ENCODE measurements around the gene ZNF565.
"Not testable (repeated sequence)": the region's sequence is repeated elsewhere in the genome, so short reads cannot be mapped to it uniquely, and the experiment has no call there.

The ZNF565 gene

DNA sequence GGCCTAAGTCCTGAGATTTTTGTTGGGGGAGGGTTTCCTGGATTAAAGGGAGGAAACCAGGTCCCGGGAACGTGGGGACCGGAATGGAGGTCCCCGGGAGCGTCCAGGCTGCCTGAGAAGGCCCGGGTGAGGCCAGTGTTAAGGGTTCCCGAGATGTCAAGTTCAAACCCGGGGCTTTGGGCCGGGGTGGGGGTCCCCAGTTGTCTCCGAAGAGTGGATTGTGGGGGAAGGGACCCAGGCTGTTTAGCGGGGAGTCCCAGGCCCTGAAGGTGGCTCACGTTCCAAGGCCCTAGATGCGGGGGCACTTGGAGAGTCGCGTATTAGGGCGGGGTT is 62.5 kb downstream of the ZNF565 start:
- in situ Hi-C loops (cut with HindIII; ENCODE audit: low sequenced_read_pairs): no loop called here

DNA sequence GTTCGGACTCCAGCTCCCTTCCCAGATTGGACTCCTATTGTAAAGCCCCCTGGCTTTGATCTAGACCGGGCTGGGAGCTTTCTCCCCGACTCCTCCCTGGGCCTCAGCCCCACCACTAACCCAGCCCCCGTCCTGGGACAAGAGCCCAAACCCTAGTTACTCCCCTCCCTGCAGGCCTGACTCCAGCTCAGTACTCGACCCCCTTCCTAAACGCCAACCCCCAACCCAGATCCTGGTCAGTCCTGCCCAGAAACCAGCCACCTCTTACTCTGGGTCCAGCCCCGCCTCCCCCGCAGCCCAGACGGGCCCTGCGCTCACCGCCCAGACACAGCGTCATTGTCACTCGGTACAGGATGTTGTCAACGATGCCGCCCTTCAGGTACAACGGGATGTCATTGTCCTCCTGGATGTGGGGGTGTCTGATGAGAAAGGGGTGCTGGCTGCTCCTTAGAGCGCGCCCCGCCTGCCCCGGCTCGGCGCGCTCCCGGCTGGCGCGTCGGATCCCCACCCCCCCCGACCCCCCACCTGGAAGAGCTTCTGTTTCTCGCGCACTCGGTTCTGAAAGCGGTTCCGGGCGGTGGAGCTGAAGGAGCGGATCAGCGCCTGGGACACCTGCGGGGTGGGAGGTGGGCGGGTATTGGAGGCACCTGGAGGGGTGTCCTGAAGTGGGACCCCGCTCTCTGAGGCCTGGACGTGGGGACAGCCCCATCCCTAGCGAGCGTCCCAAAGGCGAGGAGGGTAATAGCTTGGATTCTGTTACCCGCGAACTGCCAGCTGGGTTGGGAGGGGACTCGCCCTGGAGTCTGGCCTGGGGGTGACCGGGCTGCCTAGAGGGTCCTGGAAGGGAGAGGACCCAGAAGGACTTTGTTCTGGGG is 63.1 kb downstream of the ZNF565 start:
- in situ Hi-C loops (cut with HindIII; ENCODE audit: low sequenced_read_pairs): no loop called here

DNA sequence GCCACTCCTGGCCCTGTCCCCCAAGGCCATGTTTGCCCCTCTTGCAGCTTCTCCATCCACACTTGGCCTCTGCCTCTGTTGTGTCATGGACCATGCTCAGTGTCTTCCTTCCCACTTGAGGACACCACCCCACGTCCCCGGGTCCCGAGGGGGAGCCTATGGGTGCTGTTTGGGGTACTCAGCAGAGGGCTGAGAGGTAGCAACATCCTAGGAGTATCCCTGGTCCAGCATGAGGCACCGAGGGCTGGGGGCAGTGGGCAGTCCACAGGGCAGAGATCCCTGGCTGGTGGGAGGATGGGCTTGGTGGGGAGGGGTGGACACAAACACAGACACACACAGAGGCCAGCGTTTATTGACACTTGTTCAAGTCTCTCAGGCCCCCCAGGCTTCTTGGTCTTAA is 63.9 kb downstream of the ZNF565 start:
- in situ Hi-C loops (cut with HindIII; ENCODE audit: low sequenced_read_pairs): no loop called here

DNA sequence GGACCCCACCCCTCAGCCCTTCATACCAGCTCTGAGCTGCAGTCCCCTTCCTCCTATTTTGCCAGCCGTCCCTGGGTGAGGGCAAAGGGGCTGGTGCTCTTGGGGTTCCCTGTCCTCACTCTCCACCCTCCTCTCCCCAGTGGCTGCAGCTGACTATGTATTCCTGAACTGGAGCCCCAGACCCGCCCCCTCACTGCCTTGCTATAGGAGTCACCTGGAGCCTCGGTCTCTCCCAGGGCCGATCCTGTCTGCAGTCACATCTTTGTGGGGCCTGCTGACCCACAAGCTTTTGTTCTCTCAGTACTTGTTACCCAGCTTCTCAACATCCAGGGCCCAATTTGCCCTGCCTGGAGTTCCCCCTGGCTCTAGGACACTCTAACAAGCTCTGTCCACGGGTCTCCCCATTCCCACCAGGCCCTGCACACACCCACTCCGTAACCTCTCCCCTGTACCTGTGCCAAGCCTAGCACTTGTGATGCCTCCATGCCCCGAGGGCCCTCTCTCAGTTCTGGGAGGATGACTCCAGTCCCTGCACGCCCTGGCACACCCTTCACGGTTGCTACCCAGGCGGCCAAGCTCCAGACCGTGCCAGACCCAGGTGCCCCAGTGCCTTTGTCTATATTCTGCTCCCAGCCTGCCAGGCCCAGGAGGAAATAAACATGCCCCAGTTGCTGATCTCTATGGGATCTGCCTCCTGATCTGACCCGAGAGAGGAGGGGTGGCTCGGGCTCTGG is 64.6 kb downstream of the ZNF565 start:
- in situ Hi-C loops (cut with HindIII; ENCODE audit: low sequenced_read_pairs): no loop called here

DNA sequence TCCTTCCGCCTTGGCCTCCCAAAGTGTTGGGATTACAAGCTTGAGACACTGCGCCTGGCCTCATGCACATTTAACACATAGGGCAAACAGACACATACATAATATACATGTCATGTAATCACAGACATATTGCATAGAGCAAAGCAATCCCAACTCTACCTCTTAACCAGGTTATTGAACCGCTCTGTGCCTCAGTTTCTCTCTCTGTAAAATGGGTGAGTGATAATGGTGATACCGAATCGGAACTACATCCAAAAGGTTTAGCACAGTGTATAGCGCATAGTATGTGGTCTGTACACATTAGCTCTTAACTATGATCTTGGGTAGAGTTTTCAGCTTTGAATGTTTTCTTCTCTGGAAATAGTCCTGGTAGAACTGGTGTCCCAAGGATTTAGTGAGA is 69.8 kb downstream of the ZNF565 start:
- in situ Hi-C loops (cut with HindIII; ENCODE audit: low sequenced_read_pairs): no loop called here

- in situ Hi-C loops (cut with HindIII; ENCODE audit: low sequenced_read_pairs): no loop called here
Measured at GRCh38 chr19:36142496-36142895, 72.0 kb downstream of the ZNF565 start.

DNA sequence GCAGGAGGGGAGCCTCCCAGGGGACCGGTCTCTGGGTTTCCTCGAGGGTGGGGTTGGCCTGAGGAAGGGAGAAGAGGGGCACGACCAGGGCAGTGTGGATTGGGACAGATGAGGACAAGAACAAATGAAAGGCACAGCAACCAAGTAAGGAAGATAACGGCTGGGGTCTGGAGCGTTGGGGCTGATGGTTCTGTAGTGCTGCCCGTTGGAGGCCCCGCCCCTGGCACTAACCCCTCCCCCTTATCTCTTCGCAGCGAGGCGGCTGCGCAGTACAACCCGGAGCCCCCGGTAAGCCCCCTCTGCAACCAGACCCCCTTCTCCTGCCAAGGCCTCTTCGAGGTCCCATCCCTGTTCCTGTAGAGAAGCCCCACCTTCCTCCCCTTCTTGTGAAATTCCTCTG is 72.4 kb downstream of the ZNF565 start:
- in situ Hi-C loops (cut with HindIII; ENCODE audit: low sequenced_read_pairs): no loop called here

- in situ Hi-C loops (cut with HindIII; ENCODE audit: low sequenced_read_pairs): no loop called here
Measured at GRCh38 chr19:36141039-36141927, 73.2 kb downstream of the ZNF565 start.

DNA sequence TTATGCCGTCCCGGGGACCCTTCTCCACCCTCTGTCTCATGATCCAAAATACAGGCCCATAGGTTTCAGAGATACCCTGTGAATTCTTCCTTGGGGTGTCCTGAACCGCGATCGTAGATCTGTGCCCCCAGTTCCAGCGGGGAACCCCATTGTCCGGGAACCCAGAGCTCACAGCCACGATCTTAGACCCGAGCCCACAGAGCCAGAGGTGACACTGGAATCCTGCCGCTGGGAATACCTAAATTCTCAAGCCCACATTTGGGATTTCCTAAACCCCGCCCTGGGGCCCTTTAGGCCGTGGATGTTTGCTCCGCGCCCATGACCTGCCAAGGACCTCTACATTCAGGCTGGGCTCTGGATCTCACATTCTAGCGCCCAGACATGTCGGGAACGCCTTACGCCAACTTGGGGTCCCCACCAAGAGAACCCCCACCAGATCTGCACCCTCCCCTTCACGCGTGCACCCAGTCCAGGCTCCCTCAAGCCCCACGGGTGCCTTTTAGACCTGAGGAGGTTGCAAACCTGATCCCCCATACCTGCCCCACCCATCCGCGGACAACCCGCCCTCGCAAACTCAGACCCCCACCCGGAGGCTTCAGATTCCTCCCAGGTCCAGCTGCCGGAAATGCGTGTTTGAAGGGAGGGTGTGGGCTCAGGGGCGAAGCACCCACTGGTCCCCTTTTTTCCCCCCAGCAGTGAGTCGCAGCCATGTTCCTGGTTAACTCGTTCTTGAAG is 74.0 kb downstream of the ZNF565 start:
- in situ Hi-C loops (cut with HindIII; ENCODE audit: low sequenced_read_pairs): no loop called here

DNA sequence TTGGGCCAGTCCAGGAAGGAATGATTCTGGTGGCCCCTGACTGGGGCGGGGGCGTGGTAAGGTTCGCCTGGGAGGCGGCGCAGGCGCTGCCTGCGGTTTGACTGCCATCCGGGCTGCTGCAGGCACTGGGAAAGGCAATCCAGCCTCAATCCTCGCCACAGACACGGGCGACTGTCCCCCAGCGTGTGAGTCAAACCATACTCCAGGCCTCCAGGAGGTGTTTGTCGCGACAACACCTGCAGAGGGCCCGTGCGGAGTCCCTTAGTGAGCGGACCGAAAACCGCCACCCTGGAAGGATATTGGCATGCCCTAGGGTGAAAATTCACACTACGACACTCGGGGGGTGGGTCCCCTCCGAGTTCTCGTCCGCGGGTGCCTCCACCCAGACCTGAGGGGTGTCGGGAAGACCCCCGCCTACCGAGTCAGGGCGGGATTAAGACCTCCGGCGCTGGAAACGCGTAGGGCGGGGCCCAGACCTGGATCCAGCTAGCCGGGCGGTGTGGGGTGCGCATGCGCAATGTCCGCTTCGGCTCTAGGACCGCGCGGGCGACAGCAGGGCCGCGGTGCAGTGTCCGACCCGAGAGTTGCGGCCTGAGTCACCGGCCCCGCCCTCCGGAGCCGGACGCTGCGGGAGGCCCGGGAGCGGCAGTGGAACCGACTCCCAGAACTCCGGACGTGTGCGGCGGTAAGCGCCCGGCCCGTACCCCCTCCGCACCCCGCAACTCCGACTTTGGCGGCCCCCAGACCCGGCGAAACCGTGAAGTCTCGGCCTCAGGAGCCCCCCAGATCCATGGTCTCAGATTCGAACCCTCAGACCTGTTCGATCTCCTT is 74.8 kb downstream of the ZNF565 start, which contains the start of gene CAPNS1:
Gene CAPNS1, plus strand, starts transcription at position 594 of the 831 bp plus-strand sequence. CDS start 946 bp downstream, outside the sequence.
- in situ Hi-C loops (cut with HindIII; ENCODE audit: low sequenced_read_pairs): no loop called here

GRCh38 chr19:36139120-36139472 is 75.4 kb downstream of the ZNF565 start:
- in situ Hi-C loops (cut with HindIII; ENCODE audit: low sequenced_read_pairs): no loop called here

DNA sequence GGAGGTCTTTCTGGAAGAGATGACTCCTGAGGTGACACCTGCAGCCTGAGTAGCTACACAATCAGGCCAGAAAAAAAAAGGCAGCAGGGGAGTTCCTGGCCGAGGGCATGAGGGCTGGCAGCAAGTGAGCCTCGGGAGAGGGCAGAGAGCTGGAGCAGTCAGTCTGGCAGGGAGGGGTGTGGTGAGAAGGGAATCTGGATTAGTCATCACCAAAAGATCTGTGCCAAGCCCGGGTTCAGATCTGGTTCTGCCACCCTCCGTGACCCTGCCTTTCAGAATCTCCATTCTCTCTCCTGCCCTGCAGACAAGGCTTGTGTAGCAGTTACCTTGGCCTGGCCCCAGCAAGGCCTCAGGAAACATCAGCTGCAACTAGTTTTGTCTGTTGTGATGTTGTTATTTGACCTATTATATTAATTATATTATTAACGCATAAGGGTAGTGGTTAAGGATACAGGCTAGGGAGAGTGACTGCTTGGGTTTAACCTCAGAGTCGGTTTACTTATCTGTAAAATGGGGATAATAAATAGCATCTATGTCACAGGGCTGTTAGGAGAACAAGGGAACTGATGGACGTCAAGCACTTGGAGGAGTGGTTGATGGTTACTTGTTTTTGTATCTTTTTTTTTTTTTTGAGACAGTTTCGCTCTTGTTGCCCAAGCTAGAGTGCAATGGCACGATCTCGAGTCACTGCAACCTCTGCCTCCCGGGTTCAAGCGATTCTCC is 77.3 kb downstream of the ZNF565 start:
- in situ Hi-C loops (cut with HindIII; ENCODE audit: low sequenced_read_pairs): no loop called here

DNA sequence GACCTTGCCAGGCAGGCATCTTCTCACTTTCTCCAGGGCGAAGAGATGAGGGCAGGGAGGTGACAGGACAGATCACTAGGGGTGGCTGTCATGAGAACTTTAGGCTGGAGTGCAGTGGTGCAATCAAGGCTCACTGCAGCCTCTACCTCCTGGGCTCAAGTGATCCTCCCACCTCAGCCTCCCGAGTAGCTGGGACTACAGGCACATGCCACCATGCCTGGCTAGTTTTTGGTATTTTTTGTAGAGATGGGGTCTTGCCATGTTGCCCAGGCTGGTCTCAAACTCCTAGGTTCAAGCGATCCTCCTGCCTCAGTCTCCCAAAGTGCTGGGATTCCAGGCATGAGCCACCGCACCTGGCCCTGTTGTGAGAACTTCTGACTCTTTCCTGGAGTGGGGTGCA is 79.6 kb downstream of the ZNF565 start:
- in situ Hi-C loops (cut with HindIII; ENCODE audit: low sequenced_read_pairs): not testable (repeated sequence)
